H1 (cell line): Measurements from ENCODE around the gene ARMS2. TPM values are rescaled to one million over a fixed set of nuclear protein-coding genes. Genes with fewer than 3 reads are reported as not detected.

Experiments
- CTCF ChIA-PET: fragments of 300-600 bp; sonication (Branson Sonifier 250); formaldehyde crosslinking; loops from one replicate; lab custom pipeline; 2021; ENCODE audit not compliant: partially characterized antibody; lab: Charles Lee
- POLR2A ChIA-PET: fragments of 300-600 bp; sonication (Branson Sonifier 250); formaldehyde crosslinking; loops from one replicate; lab custom pipeline; 2021; ENCODE audit warnings: inconsistent platforms; ENCODE audit not compliant: partially characterized antibody; lab: Charles Lee
- DNase-seq, 2 experiments: peaks; one replicate each; pipeline versions ENCODE4 v3.0.0 to v3.0.0-alpha.2; 2010 to 2022; ENCODE audit warnings: low spot score in 2 of 2, low read depth in 1 of 2, mixed read lengths in 1 of 2
- FAIRE-seq: peaks from 2 replicates; lab custom pipeline; 2011; peaks lifted over from hg19 to GRCh38; lab: Jason Lieb, UNC
- H2AFZ ChIP-seq: 2 replicates; pipeline ENCODE4 v1.8.1; 2012; ENCODE audit warnings: low read length, inconsistent platforms
- H2AK5ac ChIP-seq: 2 replicates; pipeline ENCODE4 v1.6.1; 2013; ENCODE audit warnings: low read depth, low read length
- H2BK120ac ChIP-seq: replicated peaks from 2 replicates; pipeline ENCODE3; 2013; ENCODE audit warnings: low read depth, low read length, inconsistent platforms
- H2BK12ac ChIP-seq: 2 replicates; pipeline ENCODE4 v1.6.1; 2013; ENCODE audit warnings: low read depth, low read length
- H2BK15ac ChIP-seq: 2 replicates; pipeline ENCODE4 v1.6.1; 2013; ENCODE audit warnings: low read length
- H2BK20ac ChIP-seq: 2 replicates; pipeline ENCODE4 v1.6.1; 2013; ENCODE audit warnings: low read length
- H2BK5ac ChIP-seq: 2 replicates; pipeline ENCODE4 v1.6.1; 2013; ENCODE audit warnings: low read depth, low read length
- H3K14ac ChIP-seq: 2 replicates; pipeline ENCODE4 v1.6.1; 2013; ENCODE audit warnings: inconsistent platforms; ENCODE audit not compliant: insufficient read length
- H3K18ac ChIP-seq: 2 replicates; pipeline ENCODE4 v1.6.1; 2013; ENCODE audit warnings: low read length; ENCODE audit errors: extremely low read depth
- H3K23ac ChIP-seq: 2 replicates; pipeline ENCODE4 v1.6.1; 2013; ENCODE audit warnings: inconsistent platforms; ENCODE audit not compliant: insufficient read length
- H3K23me2 ChIP-seq: 2 replicates; pipeline ENCODE4 v1.6.1; 2013; ENCODE audit warnings: low read depth, low read length
- H3K27ac ChIP-seq: 2 replicates; pipeline ENCODE4 v1.6.1; 2011; ENCODE audit warnings: low read depth, low read length, inconsistent platforms
- H3K27me3 ChIP-seq, 4 experiments: replicated peaks in 1 of 4; 1 replicate in 1 of 4; 2 replicates in 3 of 4; pipeline versions ENCODE4 v1.6.1 to v1.8.1; 2011 to 2013; ENCODE audit warnings: low read length in 3 of 4, mild to moderate bottlenecking in 3 of 4, inconsistent platforms in 2 of 4, mixed read lengths in 2 of 4, moderate library complexity in 1 of 4; ENCODE audit not compliant: control insufficient read depth in 3 of 4, insufficient read depth in 3 of 4; ENCODE audit errors: extremely low read depth in 1 of 4
- H3K36me3 ChIP-seq, 4 experiments: 2 replicates each; pipeline versions ENCODE4 v1.6.1 to v1.8.1; 2011 to 2013; ENCODE audit warnings: mild to moderate bottlenecking in 4 of 4, low read length in 3 of 4, moderate library complexity in 2 of 4, control low read depth in 1 of 4, inconsistent platforms in 1 of 4; ENCODE audit not compliant: insufficient read depth in 4 of 4, control insufficient read depth in 2 of 4
- H3K4ac ChIP-seq: replicated peaks from 2 replicates; pipeline ENCODE3; 2013; ENCODE audit warnings: low read length, low read depth, mixed read lengths, inconsistent platforms; ENCODE audit not compliant: insufficient read length
- H3K4me1 ChIP-seq, 4 experiments: replicated peaks in 1 of 4; 1 replicate in 1 of 4; 2 replicates in 3 of 4; pipeline versions ENCODE4 v1.6.1 to v1.8.1; 2011 to 2013; ENCODE audit warnings: low read length in 3 of 4, inconsistent platforms in 2 of 4, mixed read lengths in 1 of 4; ENCODE audit not compliant: insufficient read depth in 4 of 4, control insufficient read depth in 3 of 4
- H3K4me2 ChIP-seq, 2 experiments: 2 replicates each; pipeline versions ENCODE4 v1.6.1 to v1.8.1; 2011 to 2013; ENCODE audit warnings: low read depth in 2 of 2, low read length in 2 of 2, control low read depth in 1 of 2, inconsistent platforms in 1 of 2, mild to moderate bottlenecking in 1 of 2; ENCODE audit not compliant: insufficient read depth in 1 of 2
- H3K4me3 ChIP-seq, 4 experiments: fragments of 200-600, 300-600 bp in 1 of 4; sonication (generic), shearing (Covaris generic), sonication (Bioruptor Twin) in 1 of 4; 2 replicates each; pipeline versions ENCODE4 v1.5.1 to v1.8.1; 2011 to 2016; ENCODE audit warnings: low read length in 4 of 4, low read depth in 3 of 4, control low read depth in 2 of 4, inconsistent platforms in 2 of 4, mild to moderate bottlenecking in 2 of 4, mixed read lengths in 1 of 4, moderate library complexity in 1 of 4; ENCODE audit not compliant: insufficient read depth in 2 of 4; ENCODE audit errors: extremely low read depth in 1 of 4
- H3K56ac ChIP-seq: replicated peaks from 2 replicates; pipeline ENCODE3; 2013; ENCODE audit warnings: low read depth, mild to moderate bottlenecking, mixed read lengths, low read length, inconsistent platforms; ENCODE audit not compliant: insufficient read length
- H3K79me1 ChIP-seq: 2 replicates; pipeline ENCODE4 v1.6.1; 2013; ENCODE audit warnings: low read depth, low read length, control low read depth
- H3K79me2 ChIP-seq, 2 experiments: 2 replicates each; pipeline versions ENCODE4 v1.6.1 to v1.8.1; 2012 to 2013; ENCODE audit warnings: low read length in 2 of 2, mild to moderate bottlenecking in 2 of 2, inconsistent platforms in 1 of 2; ENCODE audit not compliant: insufficient read depth in 2 of 2, control insufficient read depth in 1 of 2
- H3K9ac ChIP-seq, 4 experiments: replicated peaks in 1 of 4; 1 replicate in 1 of 4; 2 replicates in 3 of 4; pipeline versions ENCODE4 v1.6.1 to v1.8.1; 2011 to 2013; ENCODE audit warnings: low read depth in 3 of 4, low read length in 3 of 4, control low read depth in 2 of 4, mild to moderate bottlenecking in 2 of 4, moderate library complexity in 2 of 4, inconsistent platforms in 1 of 4; ENCODE audit errors: extremely low read depth in 1 of 4
- H3K9me3 ChIP-seq, 2 experiments: 2 replicates each; pipeline versions ENCODE4 v1.6.1 to v1.8.1; 2012 to 2013; ENCODE audit warnings: mild to moderate bottlenecking in 2 of 2, moderate library complexity in 2 of 2, control low read depth in 1 of 2, inconsistent platforms in 1 of 2, low read depth in 1 of 2, low read length in 1 of 2, mixed read lengths in 1 of 2; ENCODE audit not compliant: insufficient read depth in 2 of 2
- H4K20me1 ChIP-seq, 2 experiments: replicated peaks in 1 of 2; 2 replicates each; pipeline versions ENCODE3 to v1.8.1; 2011 to 2013; ENCODE audit warnings: inconsistent platforms in 2 of 2, low read length in 2 of 2, mild to moderate bottlenecking in 1 of 2; ENCODE audit not compliant: insufficient read depth in 2 of 2, control insufficient read depth in 1 of 2
- H4K5ac ChIP-seq: 2 replicates; pipeline ENCODE4 v1.6.1; 2013; ENCODE audit warnings: low read length, low read depth, mixed read lengths, inconsistent platforms; ENCODE audit not compliant: insufficient read length
- H4K8ac ChIP-seq: 2 replicates; pipeline ENCODE4 v1.8.0; 2013; ENCODE audit warnings: mild to moderate bottlenecking, moderate library complexity, low read length, inconsistent platforms; ENCODE audit not compliant: insufficient read depth; ENCODE audit errors: extremely low read depth
- H4K91ac ChIP-seq: replicated peaks from 2 replicates; pipeline ENCODE3; 2013; ENCODE audit warnings: low read length, mixed read lengths, inconsistent platforms; ENCODE audit not compliant: insufficient read length
- ATF3 ChIP-seq: IDR thresholded peaks from 2 replicates; pipeline ENCODE4 v1.6.1; 2011; ENCODE audit warnings: low read depth, mild to moderate bottlenecking, low read length; ENCODE audit not compliant: insufficient read depth
- BCL11A ChIP-seq, 2 experiments: IDR thresholded peaks; one replicate each; pipeline ENCODE4 v1.6.1; 2011; ENCODE audit warnings: low read depth in 2 of 2, low read length in 2 of 2, mild to moderate bottlenecking in 2 of 2
- CBX5 ChIP-seq: fragments of 300-800, 300-1000 bp; sonication (generic); IDR thresholded peaks from 2 replicates; pipeline ENCODE4 v1.7.1; 2016; ENCODE audit warnings: antibody characterized with exemption, low read length, low read depth
- CREB1 ChIP-seq: IDR thresholded peaks from 2 replicates; pipeline ENCODE4 v1.6.1; 2012; ENCODE audit warnings: inconsistent platforms
- JUND ChIP-seq: IDR thresholded peaks from 2 replicates; pipeline ENCODE4 v1.6.1; 2011; ENCODE audit warnings: mild to moderate bottlenecking, improper control_type of control experiment, low read length
- KDM1A ChIP-seq: fragments of 200-600, 300-600 bp; sonication (generic); IDR thresholded peaks from 2 replicates; pipeline ENCODE4 v1.7.1; 2016; ENCODE audit warnings: mild to moderate bottlenecking, low read length, borderline replicate concordance
- KDM5A ChIP-seq: fragments of 200-600 bp; IDR thresholded peaks from 2 replicates; pipeline ENCODE4 v1.7.1; 2012; ENCODE audit warnings: mild to moderate bottlenecking, low read length, inconsistent platforms, mixed read lengths
- POLR2A ChIP-seq, 2 experiments: IDR thresholded peaks; 1 replicate in 1 of 2; 2 replicates in 1 of 2; pipeline ENCODE4 v1.6.1; 2011; ENCODE audit warnings: low read depth in 2 of 2, low read length in 2 of 2, mild to moderate bottlenecking in 2 of 2; ENCODE audit errors: control extremely low read depth in 1 of 2
- TCF12 ChIP-seq: IDR thresholded peaks from 2 replicates; pipeline ENCODE4 v1.6.1; 2011; ENCODE audit warnings: low read depth, mild to moderate bottlenecking, low read length
- TEAD4 ChIP-seq: IDR thresholded peaks from 2 replicates; pipeline ENCODE4 v1.6.1; 2012; ENCODE audit warnings: low read depth, low read length, inconsistent platforms, mixed read lengths
- WGBS, 2 experiments: shearing (Covaris generic) in 1 of 2; methylation state at CpG; one replicate each; pipeline versions ENCODE4 v1.1.6 to v1.1.7; 2013 to 2015; ENCODE audit warnings: low lambda C conversion rate in 2 of 2, mixed read lengths in 2 of 2, inconsistent platforms in 1 of 2, low coverage in 1 of 2, missing lambda C conversion rate in 1 of 2; ENCODE audit not compliant: insufficient replicate concordance in 2 of 2, insufficient coverage in 1 of 2, insufficient read length in 1 of 2; ENCODE audit errors: extremely low coverage in 1 of 2, missing lambda C conversion rate in 1 of 2; 5-methylcytosine and 5-hydroxymethylcytosine counted together
- polyA plus RNA-seq, 7 experiments: library from polyadenylated mRNA; depleted of rRNA in 3 of 7; stranded (reverse) in 5 of 7; unstranded in 2 of 7; fragments of >200 nt in 5 of 7; fragments of 200-250 nt in 2 of 7; gene quantifications; 1 replicate in 5 of 7; 2 replicates in 1 of 7; 4 replicates in 1 of 7; pipeline versions ENCODE4 v1.2.1 to v1.2.3, GENCODE V29; 2011 to 2013; ENCODE audit warnings: missing spikeins in 2 of 7, mixed read lengths in 2 of 7
- total RNA-seq: library from RNA; stranded (reverse); fragmentation: NEBNext Ultra II Directional; extraction: Animal tissue kit (Norgen Biotek cat#: 25700); gene quantifications from 2 replicates; pipeline ENCODE4 v1.2.1, GENCODE V29; 2021

Gene ARMS2
- total and polyA plus RNA-seq, 2 of the 8 experiments (the other 6 are each of a cell fraction or from before 2014, with no cell fraction given) = not detected

GRCh38 chr10:122490268-122490667, 35.8 kb downstream of the ARMS2 start:
- no peaks in the 10 kb centered on the region; a peak in 2 of 7 replicates for H3K27me3 ChIP-seq
- DNase-seq (no peak), FAIRE-seq (no peak)
- H2BK20ac ChIP-seq = no peak overlapping the region
- H2BK5ac ChIP-seq = no peak overlapping the region
- no peak overlapping the region for H3K4ac ChIP-seq
- H2AFZ ChIP-seq = no peak overlapping the region
- H3K79me1 ChIP-seq = no peaks in the 10 kb centered on the region
- no peaks in the 10 kb centered on the region for H3K9me3 ChIP-seq
- H2BK120ac ChIP-seq = no peak overlapping the region
- ChIA-PET CTCF (interaction anchor here (0.6 to 1.4 kb wide), 4 partner anchors 10 to 214 kb away, joined by 3 to 6 read pairs (median 3); no protein-coding TSS in a partner anchor), POLR2A (no interaction called here)
- no peaks in the 10 kb centered on the region for H3K23me2 ChIP-seq
- no peak overlapping the region for H3K4me2 ChIP-seq
- H3K36me3 ChIP-seq = no peaks in the 10 kb centered on the region
- H3K18ac ChIP-seq = no peak overlapping the region
- no peak overlapping the region for H4K8ac ChIP-seq
- H3K79me2 ChIP-seq = no peaks in the 10 kb centered on the region
- H4K91ac ChIP-seq = no peak overlapping the region
- H3K56ac ChIP-seq = no peak overlapping the region
- H4K20me1 ChIP-seq = peaks cover 0 to 4% of the 10 kb centered on the region in 2 experiments
- no peak overlapping the region for H3K27ac ChIP-seq
- no peak overlapping the region for H2BK15ac ChIP-seq
- no peak overlapping the region for H2BK12ac ChIP-seq
- H3K4me3 ChIP-seq = no peak overlapping the region
- H3K14ac ChIP-seq = no peak overlapping the region
- H2AK5ac ChIP-seq = no peak overlapping the region
- no peak overlapping the region for H3K23ac ChIP-seq
- no peak overlapping the region for H3K9ac ChIP-seq
- TF ChIP-seq ATF3 (no peak), TCF12 (no peak), CREB1 (no peak), KDM1A (no peak), CBX5 (no peak), JUND (no peak), TEAD4 (no peak), KDM5A (no peak), POLR2A (IDR thresholded peaks at IDR 0.05; ENCODE audit: control extremely low read depth in 1 of 2, low read depth in 2 of 2, low read length in 2 of 2) (no peak), BCL11A (IDR thresholded peaks at IDR 0.05; ENCODE audit: low read depth in 2 of 2, low read length in 2 of 2) (no peak)
- 93% methylated on average over 4 of the region's 4 CpGs; no CpG with 5 or more reads in 1 of the 2 experiments for WGBS, 2 experiments
- no peak overlapping the region for H4K5ac ChIP-seq
- H3K4me1 ChIP-seq = peaks cover 0 to 4% (median 0%) of the 10 kb centered on the region in 4 experiments; a peak in 1 of 7 replicates
